ENCODE measurements around the gene PRM3. TPM values are rescaled to one million over a fixed set of nuclear protein-coding genes. Genes with fewer than 3 reads are reported as not detected.

The PRM3 gene
- total RNA-seq, 2 donors from 2014 or later = not detected

- Mint-ChIP-seq H3K27ac (no peak overlapping the region), H3K4me3 (no peak overlapping the region), H3K36me3 (ENCODE audit: low read depth) (no peaks in the 10 kb centered on the region), H3K4me1 (peaks cover 7% of the 10 kb centered on the region), H3K27me3 (no peaks in the 10 kb centered on the region)
- ATAC-seq = no peak
- DNase-seq = no peak
- no peaks in the 10 kb centered on the region for H3K9me3 ChIP-seq (ENCODE audit: control insufficient read depth, low read length, poor library complexity, severe bottlenecking)
Measured at GRCh38 chr16:11245222-11245737, 28.1 kb downstream of the PRM3 start.

GRCh38 chr16:11242658-11243057 lies 30.8 kb downstream of the PRM3 start:
- Mint-ChIP-seq H3K27me3 (no peaks in the 10 kb centered on the region), H3K4me3 (no peak overlapping the region), H3K36me3 (ENCODE audit: low read depth) (no peaks in the 10 kb centered on the region), H3K27ac (no peak overlapping the region), H3K4me1 (peaks cover 18% of the 10 kb centered on the region)
- no peaks in the 10 kb centered on the region for H3K9me3 ChIP-seq (ENCODE audit: control insufficient read depth, low read length, poor library complexity, severe bottlenecking)
- DNase-seq (no peak), ATAC-seq (no peak)

GRCh38 chr16:11241480-11242204 lies 31.8 kb downstream of the PRM3 start:
- Mint-ChIP-seq H3K4me1 (peaks cover 18% of the 10 kb centered on the region), H3K27me3 (no peaks in the 10 kb centered on the region), H3K4me3 (no peak overlapping the region), H3K27ac (no peak overlapping the region), H3K36me3 (ENCODE audit: low read depth) (no peaks in the 10 kb centered on the region)
- DNase-seq = no peak
- no peak for ATAC-seq
- H3K9me3 ChIP-seq (ENCODE audit: control insufficient read depth, low read length, poor library complexity, severe bottlenecking) = no peaks in the 10 kb centered on the region

GRCh38 chr16:11240636-11241473 lies 32.6 kb downstream of the PRM3 start:
- no peaks in the 10 kb centered on the region for H3K9me3 ChIP-seq (ENCODE audit: control insufficient read depth, low read length, poor library complexity, severe bottlenecking)
- Mint-ChIP-seq H3K27me3 (no peaks in the 10 kb centered on the region), H3K27ac (no peak overlapping the region), H3K4me1 (peaks cover 18% of the 10 kb centered on the region), H3K36me3 (ENCODE audit: low read depth) (no peaks in the 10 kb centered on the region), H3K4me3 (peak overlapping the region; percentile 62)
- no peak for DNase-seq
- no peak for ATAC-seq

GRCh38 chr16:11239644-11240632 lies 33.5 kb downstream of the PRM3 start:
- ATAC-seq = no peak
- H3K4me3 Mint-ChIP-seq = peak overlapping the region; percentile 62
- H3K27ac Mint-ChIP-seq = peak overlapping the region; percentile 70
- no peaks in the 10 kb centered on the region for H3K27me3 Mint-ChIP-seq
- H3K9me3 ChIP-seq (ENCODE audit: control insufficient read depth, low read length, poor library complexity, severe bottlenecking) = no peaks in the 10 kb centered on the region
- H3K36me3 Mint-ChIP-seq (ENCODE audit: low read depth) = no peaks in the 10 kb centered on the region
- DNase-seq = no peak
- H3K4me1 Mint-ChIP-seq = peaks cover 23% of the 10 kb centered on the region

GRCh38 chr16:11238272-11239202 lies 34.9 kb downstream of the PRM3 start:
- Mint-ChIP-seq H3K4me3 (no peak overlapping the region), H3K36me3 (ENCODE audit: low read depth) (no peaks in the 10 kb centered on the region), H3K4me1 (peaks cover 29% of the 10 kb centered on the region), H3K27me3 (no peaks in the 10 kb centered on the region), H3K27ac (no peak overlapping the region)
- ATAC-seq = no peak
- no peak for DNase-seq
- H3K9me3 ChIP-seq (ENCODE audit: control insufficient read depth, low read length, poor library complexity, severe bottlenecking) = no peaks in the 10 kb centered on the region

GRCh38 chr16:11236461-11237254 lies 36.8 kb downstream of the PRM3 start:
- Mint-ChIP-seq H3K4me3 (no peak overlapping the region), H3K4me1 (peaks cover 44% of the 10 kb centered on the region), H3K27me3 (no peaks in the 10 kb centered on the region), H3K36me3 (ENCODE audit: low read depth) (no peaks in the 10 kb centered on the region), H3K27ac (no peak overlapping the region)
- DNase-seq = no peak
- no peaks in the 10 kb centered on the region for H3K9me3 ChIP-seq (ENCODE audit: control insufficient read depth, low read length, poor library complexity, severe bottlenecking)
- no peak for ATAC-seq

GRCh38 chr16:11235703-11235991 lies 37.8 kb downstream of the PRM3 start:
- ATAC-seq (no peak), DNase-seq (no peak)
- Mint-ChIP-seq H3K4me1 (peaks cover 49% of the 10 kb centered on the region), H3K27me3 (no peaks in the 10 kb centered on the region), H3K36me3 (ENCODE audit: low read depth) (no peaks in the 10 kb centered on the region), H3K4me3 (no peak overlapping the region), H3K27ac (no peak overlapping the region)
- no peaks in the 10 kb centered on the region for H3K9me3 ChIP-seq (ENCODE audit: control insufficient read depth, low read length, poor library complexity, severe bottlenecking)

- peaks cover 43% of the 10 kb centered on the region for H3K4me1 Mint-ChIP-seq
- no peaks in the 10 kb centered on the region for H3K27me3 Mint-ChIP-seq
- no peak for DNase-seq
- no peak for ATAC-seq
- peak overlapping the region; percentile 99 for H3K27ac Mint-ChIP-seq
- H3K4me3 Mint-ChIP-seq = no peak overlapping the region
- no peaks in the 10 kb centered on the region for H3K36me3 Mint-ChIP-seq (ENCODE audit: low read depth)
- no peaks in the 10 kb centered on the region for H3K9me3 ChIP-seq (ENCODE audit: control insufficient read depth, low read length, poor library complexity, severe bottlenecking)
Measured at GRCh38 chr16:11234884-11235702, 38.3 kb downstream of the PRM3 start.

GRCh38 chr16:11233727-11234376 lies 39.6 kb downstream of the PRM3 start:
- Mint-ChIP-seq H3K4me1 (peaks cover 38% of the 10 kb centered on the region), H3K27me3 (no peaks in the 10 kb centered on the region), H3K36me3 (ENCODE audit: low read depth) (no peaks in the 10 kb centered on the region), H3K27ac (peak overlapping the region; percentile 99), H3K4me3 (peak overlapping the region; percentile 78)
- ATAC-seq (no peak), DNase-seq (peak in 1 of 3 donors; percentile 25)
- no peaks in the 10 kb centered on the region for H3K9me3 ChIP-seq (ENCODE audit: control insufficient read depth, low read length, poor library complexity, severe bottlenecking)

All from T-helper 17 cell (primary cell).